ENCODE results near the gene ARHGEF3.
"Not testable (repeated sequence)": the region's sequence is repeated elsewhere in the genome, so short reads cannot be mapped to it uniquely, and the experiment has no call there.

The ARHGEF3 gene

DNA sequence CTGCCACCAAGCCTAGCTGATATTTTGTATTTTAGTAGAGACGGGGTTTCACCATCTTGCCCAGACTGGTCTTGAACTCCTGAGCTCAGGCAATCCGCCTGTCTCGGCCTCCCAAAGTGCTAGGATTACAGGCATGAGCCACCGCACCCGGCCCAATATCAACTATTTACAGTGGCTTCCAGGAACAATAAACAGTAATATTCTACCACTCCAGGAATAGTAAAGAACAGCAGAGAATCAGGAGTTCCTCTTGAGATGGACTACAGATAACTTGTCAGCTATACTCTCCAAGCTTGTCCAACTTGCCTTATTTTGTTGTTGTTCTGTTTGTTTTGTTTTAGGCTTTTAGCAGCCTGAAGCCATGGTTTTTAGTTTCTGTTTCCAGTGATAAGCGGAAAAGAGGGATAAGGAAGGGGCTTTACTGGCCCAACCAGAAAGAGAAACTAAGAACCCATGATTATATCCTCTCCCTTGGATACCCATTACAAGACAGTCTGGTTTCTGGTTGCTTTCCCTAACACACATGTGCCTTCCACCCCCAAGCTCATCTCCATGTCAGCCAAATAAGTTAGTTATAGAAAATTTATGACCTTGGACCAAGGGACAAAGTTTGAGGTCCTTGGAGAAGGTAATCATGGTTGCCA is 36.7 kb downstream of the ARHGEF3 start:
- no peak for DNase-seq

DNA sequence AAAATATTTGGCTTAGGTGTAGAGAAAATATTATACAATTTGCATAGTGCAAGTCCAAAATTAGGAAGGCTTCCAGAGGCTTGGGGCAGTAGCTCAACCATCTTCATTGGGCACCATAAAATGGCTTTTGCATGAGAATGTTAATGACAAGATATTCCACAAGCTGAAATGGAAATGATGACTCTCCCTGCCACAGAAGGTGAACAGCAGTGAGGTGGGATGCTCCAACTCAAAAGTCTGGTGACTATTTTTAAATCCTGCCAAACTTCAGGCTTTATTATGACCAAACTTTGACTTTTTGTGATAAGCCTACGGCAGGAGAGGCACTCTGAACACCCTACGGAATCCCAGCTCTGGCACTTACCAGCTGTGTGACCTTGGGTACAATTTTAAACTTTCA is 37.6 kb downstream of the ARHGEF3 start:
- no peak for DNase-seq

DNA sequence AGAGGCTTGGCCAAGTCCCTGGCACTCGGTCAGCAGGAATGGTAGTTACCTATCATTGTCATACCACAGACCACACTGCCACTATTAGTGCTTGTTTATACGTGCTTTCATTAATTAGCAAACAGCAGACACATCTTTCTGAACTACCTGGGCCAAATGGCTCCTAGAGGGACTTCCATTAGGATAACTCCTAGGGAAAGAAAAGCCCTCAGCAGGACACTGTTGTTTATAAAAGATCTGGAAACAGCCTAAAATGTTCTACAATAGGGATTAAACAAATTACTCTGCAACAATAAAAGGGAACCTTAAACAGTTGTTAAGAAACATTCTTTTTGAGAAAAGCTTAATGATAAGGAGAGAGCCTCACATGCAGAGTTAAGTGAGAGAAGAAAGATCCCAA is 38.5 kb downstream of the ARHGEF3 start:
- DNase-seq = no peak

DNA sequence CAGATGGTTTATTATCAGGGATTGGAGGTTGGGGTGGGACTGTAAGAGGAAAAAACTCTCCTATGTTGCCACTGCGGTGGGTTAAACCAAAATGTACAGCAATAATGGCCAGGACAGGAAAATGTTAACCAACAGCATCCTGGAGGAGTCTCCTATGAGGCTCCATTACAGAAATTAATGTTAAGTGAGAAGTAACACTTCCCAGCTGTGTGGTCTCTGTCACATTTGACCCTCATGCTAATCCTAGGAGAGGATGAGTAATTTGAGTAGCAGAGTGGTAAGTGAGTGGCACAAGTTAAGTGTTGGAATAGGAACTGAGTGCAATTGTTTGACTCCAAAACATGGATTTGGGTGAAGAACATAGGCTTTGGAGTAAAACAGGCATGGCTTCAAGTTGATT is 39.0 kb downstream of the ARHGEF3 start:
- DNase-seq = no peak

DNA sequence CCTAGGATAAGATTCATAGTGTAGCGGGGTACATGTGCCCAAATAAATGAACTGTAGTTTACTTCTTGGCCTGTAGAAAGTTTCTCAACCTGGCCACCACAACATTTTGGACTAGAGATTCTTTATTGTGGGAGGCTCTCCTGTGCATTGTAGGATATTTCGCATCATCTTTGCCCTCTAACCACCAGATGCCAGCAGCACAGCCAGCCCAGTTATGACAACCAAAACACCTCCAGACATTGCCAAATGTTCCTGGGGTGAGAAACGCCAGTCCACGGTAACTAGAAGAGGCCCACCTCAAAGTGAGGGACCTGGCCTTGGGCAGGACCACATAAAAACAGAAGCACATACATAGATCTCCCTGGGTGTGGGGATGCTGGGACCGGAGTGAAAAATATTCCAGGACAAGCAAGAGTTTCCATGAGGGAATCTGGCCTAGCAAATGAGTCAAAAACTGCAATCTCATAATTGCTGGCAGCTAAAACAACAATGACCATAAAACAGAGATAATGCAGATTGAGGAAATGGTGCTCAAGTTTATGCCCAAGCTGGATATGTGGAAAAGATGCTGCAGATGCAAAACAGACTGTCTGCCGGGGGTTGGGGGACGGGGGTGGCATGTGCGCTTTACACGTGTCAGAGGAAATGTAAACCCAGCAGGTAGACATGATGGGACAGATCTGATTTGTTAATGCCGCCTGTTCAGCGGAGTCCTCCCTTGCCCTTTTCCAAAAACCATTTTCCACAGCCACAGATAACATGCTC is 39.7 kb downstream of the ARHGEF3 start:
- no peak for DNase-seq

DNA sequence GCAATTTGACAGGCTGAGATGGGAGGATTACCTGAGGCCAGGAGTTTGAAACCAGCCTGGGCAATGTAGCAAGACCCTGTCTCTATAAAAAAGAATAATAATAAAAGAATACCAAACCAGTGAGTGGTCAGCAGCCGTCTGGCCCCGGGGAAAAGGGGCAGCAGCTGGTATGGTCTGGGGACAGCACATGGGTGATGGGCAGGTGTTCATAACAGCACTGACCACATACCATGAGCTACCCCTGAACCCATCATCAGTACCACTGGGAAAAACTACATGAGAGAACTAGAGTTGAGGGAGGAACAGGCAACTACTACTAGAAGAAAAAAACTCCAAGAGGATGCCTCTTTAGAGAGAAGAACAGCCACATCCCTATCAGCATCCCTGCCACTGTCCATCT is 40.7 kb downstream of the ARHGEF3 start:
- DNase-seq = no peak

DNA sequence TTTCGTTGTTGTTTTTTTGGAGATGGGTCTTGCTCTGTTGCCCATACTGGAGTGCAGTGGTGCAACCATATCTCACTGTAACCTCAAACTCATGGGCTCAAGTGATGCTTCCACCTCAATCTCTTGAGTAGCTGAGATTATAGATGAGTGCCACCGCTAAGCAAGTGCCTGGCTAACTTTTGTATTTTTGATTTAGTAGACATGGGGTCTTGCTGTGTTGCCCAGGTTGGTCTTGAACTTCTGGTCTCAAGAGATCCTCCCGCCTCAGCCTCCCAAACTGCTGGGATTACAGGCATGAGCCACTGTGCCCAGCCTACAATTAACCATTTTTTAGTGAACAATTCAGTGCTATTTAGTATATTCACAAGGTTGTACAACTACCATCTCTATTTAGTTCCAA is 42.2 kb downstream of the ARHGEF3 start:
- no peak for DNase-seq

DNA sequence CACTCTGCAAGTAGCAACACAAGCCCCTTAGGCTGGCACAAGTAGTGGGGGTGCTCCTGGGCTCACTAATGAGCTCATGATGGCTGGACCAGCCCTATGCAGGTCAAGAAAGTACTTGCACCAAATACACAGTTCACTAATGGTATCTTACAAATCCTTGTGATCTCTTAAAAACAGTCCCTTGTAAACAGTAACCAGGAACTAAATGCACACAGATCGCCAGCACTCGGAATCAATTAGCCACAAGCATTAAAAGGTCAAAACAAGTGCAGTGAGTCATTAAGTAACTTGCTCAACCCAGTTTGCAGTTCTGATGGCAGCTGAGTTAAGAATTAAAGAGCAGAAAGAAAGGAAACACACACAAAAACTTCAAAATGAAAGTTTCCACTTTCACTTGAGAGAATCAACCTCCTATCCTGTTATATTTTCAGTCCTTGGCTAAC is 43.2 kb downstream of the ARHGEF3 start:
- peak; percentile 13 for DNase-seq

DNA sequence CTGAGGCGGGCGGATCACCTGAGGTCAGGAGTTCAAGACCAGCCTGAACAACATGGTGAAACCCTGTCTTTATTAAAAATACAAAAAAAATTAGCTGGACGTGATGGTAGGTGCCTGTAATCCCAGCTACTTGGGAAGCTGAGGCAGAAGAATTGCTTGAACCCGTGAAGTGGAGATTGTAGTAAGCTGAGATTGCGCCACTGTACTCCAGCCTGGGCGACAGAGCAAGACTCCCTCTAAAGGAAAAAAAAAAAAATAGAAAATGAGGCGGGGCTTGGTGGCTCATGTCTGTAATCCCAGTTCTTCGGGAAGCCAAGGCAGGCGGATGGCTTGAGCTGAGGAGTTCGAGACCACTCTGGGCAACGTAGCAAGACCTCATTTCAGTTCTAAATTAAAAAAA is 43.7 kb downstream of the ARHGEF3 start:
- not testable (repeated sequence) for DNase-seq

DNA sequence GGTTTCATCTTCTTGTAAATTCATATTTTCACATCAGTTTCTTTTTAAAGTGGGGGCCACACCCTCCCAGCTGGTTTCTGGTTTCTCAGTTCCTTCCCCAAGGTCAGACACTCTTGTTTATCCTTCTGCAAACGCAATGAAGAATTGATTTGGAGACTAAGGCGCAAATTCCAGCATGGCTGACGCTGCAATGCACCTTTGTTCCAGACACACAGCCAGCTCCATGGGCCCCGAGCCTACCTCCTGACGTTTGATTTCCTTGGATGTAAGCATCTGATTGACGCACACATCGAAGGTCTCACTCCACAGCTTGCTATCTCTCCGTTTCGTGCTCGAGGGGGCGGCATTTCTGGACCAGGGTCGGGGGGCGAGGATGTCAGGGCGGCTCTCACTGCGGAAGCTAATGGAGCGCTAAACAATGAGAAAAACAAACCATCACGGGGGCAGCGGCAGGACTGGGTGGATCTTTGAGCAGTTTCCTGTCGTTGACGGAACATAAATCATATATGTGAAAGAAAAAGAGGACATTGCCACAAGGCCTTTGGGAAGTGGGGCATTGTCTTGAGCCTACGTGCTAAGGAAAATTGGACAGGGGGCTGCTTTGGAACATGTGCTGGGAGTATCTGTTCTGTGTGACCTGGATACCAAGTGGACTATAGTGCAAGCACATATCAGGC is 46.9 kb downstream of the ARHGEF3 start:
- DNase-seq = no peak

DNA sequence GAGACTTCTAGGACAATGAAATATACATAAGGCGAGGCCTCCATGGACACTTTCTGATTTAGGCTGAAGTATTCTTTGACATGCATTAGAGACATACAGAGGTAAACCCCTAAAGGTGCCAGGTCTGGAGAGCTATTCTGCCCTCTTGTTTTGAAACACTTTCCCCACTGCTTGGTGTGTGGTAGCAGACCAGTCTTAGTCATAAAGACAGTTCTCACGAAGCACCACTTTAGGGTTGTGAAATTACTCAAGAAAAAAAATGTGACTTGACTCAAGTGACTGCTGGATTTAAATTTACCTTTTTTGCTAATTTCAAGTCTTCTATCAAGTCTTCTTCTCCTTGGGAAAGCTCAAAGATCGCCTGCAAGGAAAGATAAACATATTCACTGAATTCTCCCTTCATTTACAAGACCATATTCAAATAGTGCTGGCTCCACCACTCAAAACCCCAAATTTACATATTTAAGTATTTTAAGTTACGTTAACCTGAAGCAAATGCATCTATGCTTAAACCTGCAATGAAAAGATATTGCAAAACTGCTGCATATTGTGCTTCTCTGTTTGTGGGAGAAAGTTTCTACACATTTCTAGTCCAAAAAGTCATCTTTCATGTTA is 48.4 kb downstream of the ARHGEF3 start:
- DNase-seq = peak; percentile 9

DNA sequence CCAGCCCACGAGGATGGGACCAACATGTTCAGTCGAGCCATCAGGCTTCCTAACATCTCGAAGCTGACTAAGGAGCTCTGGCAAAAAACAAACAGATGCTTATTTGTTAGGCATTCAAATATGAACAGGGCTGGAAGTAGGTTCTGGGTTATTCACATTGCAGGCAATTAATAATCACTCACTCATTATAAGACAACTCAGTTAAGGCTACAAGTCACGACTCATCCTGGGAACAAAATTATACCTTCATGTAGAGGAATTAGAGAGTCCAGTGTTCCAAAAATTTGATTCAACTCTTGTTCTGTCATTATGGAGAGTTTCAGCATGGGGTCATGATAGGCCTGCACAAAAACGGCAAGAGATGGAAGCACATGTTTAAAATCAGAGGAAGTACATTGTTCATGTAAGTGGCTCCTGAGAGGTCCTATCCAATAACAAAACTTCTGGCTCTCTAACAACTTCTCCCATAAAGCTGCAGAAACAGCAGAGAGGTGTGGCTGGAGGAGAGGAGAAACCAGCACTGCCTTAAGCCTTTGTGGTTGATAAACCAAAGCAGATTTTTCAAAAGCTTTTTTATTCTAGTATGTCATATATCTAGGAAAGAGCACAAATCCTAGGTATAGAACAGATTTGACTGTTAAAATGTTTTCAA is 50.6 kb downstream of the ARHGEF3 start:
- DNase-seq = no peak

DNA sequence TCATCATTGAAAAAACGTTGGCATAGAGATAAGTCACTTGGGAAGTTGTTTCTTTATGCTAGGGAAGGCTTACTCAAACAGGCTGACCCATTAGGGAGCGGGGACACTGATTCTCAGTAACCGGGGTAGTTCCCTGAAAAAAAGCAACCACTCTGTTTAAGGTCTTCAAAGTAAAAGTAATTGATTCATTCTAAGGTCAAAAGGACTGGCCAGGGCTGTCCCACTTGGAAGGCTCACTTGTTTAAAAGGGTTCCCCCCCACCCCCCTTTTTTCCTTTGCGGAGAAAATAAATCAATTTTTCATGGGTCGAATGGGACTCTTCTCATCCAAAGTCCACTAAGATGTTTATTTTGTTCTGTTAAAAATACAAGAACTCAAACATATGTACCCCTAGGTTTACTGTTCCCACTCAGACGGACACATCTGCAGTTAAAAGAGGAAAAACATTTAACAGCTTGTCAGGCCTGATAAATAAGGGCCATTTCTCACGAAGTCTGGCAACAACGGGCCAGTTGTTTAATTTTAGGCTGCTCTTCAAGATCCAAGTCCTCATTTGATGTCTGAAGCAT is 53.0 kb downstream of the ARHGEF3 start:
- no peak for DNase-seq

DNA sequence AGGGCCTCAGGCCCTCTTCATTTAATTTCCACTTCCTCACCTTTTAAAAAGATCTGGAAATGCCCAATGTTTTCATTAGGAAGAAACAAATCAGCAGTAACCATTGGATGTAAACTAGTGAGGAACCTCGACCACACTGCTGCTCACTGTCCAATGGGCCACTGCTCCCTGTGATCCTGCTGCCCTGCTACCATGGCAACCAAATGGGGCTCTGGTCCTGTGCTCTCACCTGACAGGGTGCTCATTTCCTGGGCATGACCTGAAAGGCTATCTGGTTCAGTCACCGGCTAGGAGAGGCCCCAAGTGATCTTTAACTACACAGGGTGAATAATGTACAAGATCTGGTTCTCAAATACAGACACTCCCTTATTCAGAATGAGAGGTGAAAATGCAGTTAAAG is 54.6 kb downstream of the ARHGEF3 start:
- DNase-seq = no peak

DNA sequence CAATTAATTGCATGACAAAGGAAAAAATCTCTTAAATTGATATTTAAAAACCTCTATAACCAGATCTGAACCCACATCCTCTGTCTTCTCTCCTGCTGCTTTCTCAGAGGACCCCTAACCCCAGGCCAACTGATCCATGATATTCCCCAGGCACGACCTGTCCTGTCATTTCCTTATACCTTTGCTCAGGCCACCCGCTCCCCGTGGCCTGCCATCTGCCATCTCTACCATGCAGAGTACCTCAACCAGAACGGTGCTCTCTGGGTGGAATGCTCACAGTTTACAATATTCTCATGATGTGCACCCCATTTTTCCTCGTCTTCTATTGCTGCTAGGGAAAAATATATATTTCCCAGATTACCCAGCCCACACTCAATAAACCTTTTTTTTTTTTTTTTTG is 57.7 kb downstream of the ARHGEF3 start:
- no peak for DNase-seq

DNA sequence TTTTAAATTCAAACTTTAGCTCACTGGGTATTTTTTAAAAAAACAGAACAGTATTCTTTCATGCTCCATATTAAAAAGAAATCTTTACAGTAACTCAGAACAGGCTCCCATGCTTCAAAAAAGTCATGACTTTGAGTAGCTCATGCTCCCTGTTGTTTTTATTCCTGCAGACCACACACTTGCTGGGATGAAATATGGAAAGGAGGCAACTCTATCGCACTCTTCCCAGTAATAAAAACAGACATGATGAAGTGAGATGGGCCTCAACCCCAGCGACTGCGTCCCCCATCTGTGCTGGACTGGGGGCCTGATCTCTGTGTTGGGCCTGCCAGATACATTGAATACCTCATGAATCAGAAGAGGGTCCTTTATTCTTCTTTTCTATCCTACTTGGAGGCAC is 58.9 kb downstream of the ARHGEF3 start:
- no peak for DNase-seq

DNA sequence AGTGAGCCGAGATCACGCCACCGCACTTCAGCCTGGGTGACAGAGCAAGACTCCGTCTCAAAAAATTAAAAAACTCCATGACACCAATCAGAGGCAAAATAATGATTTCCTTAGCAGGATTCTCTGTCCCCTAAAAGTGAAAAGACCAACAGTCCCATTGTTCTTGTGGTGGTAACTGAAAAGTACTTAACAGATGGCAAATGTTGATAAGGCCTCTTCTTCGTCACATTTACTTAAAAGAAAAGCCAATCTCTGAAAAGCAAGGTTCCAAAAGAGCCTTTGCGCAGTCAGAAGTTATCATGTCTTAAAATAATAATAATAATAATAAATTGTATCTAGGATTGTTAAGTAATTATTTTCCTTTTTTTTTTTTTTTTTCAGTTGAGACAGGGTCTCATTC is 62.7 kb downstream of the ARHGEF3 start:
- no peak for DNase-seq

DNA sequence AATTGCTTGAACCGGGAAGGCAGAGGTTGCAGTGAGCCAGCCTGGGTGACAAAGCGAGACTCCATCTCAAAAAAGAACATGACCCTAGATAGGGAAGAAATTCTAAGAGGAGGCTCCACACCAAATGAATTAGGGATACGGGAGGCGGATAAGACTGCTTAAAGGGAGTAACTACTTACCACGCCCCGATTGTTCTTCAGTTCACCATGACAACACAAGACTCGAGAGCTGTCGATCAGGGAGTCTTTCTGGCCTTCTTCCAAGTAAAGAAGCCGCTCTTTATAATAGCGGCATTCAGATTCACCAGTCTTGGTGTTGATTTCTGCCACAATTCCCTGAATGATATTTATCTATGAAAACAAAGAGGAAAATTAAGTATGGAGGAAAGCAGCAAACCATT is 64.7 kb downstream of the ARHGEF3 start:
- DNase-seq = no peak

DNA sequence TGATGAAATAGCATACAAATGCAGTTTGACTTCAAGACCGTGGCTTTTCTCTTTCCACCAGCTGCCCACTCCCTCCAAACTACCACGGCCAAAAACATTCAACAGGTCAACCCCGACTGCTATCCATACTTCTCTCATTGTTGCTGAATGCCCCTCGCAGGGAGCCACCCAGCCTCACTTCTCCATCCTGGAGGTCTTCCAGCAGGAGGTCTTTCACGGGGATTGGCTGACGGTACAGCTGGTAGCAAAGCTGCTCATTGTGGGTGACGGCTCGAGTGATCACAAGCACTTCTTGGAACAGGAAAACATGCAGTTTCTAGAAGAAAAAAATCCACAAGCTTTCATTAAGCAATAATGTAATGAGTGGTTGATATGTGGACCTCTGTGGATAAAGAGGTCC is 69.6 kb downstream of the ARHGEF3 start:
- DNase-seq = no peak

DNA sequence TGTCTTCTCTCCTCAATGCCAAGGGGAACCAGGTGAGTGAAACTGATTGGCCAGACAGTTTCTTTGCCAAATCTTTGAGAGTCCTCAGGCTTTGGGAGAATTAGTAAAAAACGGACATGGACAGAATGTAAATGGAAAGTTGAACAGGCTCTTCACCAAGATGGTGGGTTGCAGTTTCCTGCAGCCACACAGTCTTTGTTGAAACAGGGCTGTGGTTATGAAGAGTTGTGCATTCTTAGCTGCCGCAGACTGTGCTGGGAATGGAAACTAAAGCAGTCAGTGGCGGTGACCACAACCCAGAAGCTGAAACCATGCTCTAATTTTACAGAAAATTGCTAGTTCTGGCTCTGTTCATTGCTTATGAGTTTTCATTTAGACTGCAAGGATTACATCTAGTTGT is 76.6 kb downstream of the ARHGEF3 start:
- DNase-seq = peak; percentile 26

DNA sequence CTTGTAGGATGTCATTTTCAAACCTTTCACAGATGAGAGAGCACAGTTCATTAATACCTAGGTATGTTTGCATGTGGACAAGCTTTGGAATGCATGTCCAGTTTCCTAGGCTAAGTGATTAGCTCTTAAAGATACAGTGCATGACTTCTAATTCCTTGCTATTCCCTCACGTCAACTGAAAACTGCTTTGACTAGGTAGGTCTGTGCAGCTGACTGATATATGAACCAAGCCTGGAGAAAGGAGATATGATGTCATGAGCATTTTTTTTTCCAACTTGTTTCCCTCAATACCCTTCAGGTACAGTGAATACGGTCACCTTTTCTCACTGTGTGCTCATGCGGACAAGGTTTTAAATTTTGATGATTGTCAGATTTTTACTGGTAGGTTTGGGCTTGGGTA is 77.1 kb downstream of the ARHGEF3 start:
- DNase-seq = no peak

DNA sequence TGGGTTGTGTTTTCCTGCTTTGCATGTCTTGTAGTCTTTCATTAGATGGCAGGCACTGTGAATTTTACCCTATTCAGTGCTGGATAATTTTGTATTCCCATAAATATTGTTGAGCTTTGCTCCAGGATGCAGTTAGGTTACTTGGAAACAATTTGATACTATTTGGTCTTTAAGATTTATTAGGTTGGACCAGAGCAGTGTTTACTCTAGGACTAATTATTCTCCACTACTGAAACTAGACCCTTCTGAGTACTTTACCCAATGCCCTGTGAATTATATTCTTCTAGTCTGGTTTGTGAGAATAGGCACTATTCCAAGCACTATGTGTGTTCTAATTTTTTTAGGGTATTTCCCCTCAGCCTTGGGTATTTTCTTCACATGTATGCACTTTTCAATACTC is 80.9 kb downstream of the ARHGEF3 start:
- no peak for DNase-seq

DNA sequence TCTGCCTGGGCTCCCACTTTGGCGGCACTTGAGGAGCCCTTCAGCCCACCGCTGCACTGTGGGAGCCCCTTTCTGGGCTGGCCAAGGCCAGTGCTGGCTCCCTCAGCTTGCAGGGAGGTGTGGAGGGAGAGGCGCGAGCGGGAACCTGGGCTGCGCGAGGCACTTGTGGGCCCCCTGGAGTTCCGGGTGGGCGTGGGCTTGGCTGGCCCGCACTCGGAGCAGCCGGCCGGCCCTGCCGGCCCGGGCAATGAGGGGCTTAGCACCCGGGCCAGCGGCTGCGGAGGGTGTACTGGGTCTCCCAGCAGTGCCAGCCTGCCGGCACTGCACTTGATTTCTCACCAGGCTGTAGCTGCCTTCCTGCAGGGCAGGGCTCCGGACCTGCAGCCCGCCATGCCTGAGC is 82.9 kb downstream of the ARHGEF3 start:
- DNase-seq = not testable (repeated sequence)
